ENCODE data around the gene HAUS1.

DNA sequence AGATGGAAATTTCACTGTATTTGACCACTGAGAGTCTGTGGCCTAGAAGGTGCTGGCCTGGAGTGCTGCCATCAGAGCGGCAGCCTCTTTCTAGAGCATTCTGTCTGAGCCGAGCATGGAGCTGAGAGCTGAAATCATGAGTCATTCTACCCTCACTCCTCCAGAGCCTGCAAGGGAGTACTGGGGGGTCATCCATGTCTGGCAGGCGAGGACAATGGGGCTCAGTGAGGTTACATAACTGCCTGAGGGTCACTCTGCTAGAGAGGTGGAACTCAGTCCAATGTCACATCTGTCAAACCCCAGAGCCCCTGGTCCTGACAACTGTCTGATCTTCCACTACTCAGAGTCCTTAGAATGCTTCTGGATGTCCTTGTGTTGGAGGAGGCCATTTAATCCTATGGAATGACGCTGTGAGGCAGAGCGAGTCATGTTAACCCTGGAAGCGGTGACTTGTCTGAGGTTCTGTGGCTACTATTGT, 65.3 kb downstream of the HAUS1 start:
- TF ChIP-seq, protein P1, sequence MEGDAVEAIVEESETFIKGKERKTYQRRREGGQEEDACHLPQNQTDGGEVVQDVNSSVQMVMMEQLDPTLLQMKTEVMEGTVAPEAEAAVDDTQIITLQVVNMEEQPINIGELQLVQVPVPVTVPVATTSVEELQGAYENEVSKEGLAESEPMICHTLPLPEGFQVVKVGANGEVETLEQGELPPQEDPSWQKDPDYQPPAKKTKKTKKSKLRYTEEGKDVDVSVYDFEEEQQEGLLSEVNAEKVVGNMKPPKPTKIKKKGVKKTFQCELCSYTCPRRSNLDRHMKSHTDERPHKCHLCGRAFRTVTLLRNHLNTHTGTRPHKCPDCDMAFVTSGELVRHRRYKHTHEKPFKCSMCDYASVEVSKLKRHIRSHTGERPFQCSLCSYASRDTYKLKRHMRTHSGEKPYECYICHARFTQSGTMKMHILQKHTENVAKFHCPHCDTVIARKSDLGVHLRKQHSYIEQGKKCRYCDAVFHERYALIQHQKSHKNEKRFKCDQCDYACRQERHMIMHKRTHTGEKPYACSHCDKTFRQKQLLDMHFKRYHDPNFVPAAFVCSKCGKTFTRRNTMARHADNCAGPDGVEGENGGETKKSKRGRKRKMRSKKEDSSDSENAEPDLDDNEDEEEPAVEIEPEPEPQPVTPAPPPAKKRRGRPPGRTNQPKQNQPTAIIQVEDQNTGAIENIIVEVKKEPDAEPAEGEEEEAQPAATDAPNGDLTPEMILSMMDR (IDR thresholded peaks at IDR 0.05) = no peak
- no peak for TF ChIP-seq POLR2A (IDR thresholded peaks at IDR 0.05)

Data from uterus (tissue), 2 donors.